Activated naive CD8-positive, alpha-beta T cell treated with anti-CD3 and anti-CD28 coated beads, Interleukin-2, amount 10 ng/mL, durations not matched to agents 7 days and 5 days (primary cell): ENCODE measurements around the gene CNTN1. TPM values are rescaled to one million over a fixed set of nuclear protein-coding genes. Genes with fewer than 3 reads are reported as not detected.

ENCODE experiments used
- ATAC-seq: fragments of 150-1000 bp; cut with Tn5 transposase; one replicate; pipeline ENCODE4 v1.10.0; 2021; ENCODE audit warnings: low read depth, moderate library complexity
- POLR2A ChIA-PET: fragments of 350-600 bp; sonication (Branson Sonifier 250); formaldehyde crosslinking; loops from one replicate; lab custom pipeline; 2021; ENCODE audit warnings: antibody characterized with exemption; lab: Charles Lee
- DNase-seq: peaks from one replicate; pipeline ENCODE4 v3.0.0; 2021
- H3K27ac Mint-ChIP-seq: one replicate; pipeline ENCODE4 v1.8.0; 2022; ENCODE audit warnings: mild to moderate bottlenecking, mixed read lengths
- H3K27me3 Mint-ChIP-seq: one replicate; pipeline ENCODE4 v1.8.0; 2022; ENCODE audit warnings: mild to moderate bottlenecking, moderate library complexity, mixed read lengths
- H3K36me3 Mint-ChIP-seq: one replicate; pipeline ENCODE4 v1.8.0; 2021; ENCODE audit warnings: mild to moderate bottlenecking, mixed read lengths
- H3K4me1 Mint-ChIP-seq: one replicate; pipeline ENCODE4 v1.8.0; 2021; ENCODE audit warnings: mixed read lengths
- H3K4me3 Mint-ChIP-seq: one replicate; pipeline ENCODE4 v1.8.0; 2022; ENCODE audit warnings: mild to moderate bottlenecking, moderate library complexity, mixed read lengths
- H3K9me3 Mint-ChIP-seq: one replicate; pipeline ENCODE4 v1.8.0; 2021; ENCODE audit warnings: mixed read lengths
- total RNA-seq, 2 experiments: library from RNA; stranded (reverse); gene quantifications; one replicate each; pipeline ENCODE4 v1.2.3, GENCODE V29; 2021

CNTN1 gene
- total RNA-seq, 2 experiments from 2014 or later, result not detected

GRCh38 chr12:40870981-40871380 lies 178.7 kb downstream of the CNTN1 start:
- Mint-ChIP-seq H3K27me3 (no peaks in the 10 kb centered on the region), H3K27ac (no peak overlapping the region), H3K4me1 (no peaks in the 10 kb centered on the region), H3K9me3 (peaks cover 1% of the 10 kb centered on the region), H3K4me3 (no peak overlapping the region), H3K36me3 (no peaks in the 10 kb centered on the region)
- no peak for ATAC-seq
- DNase-seq, result no peak
- POLR2A ChIA-PET, result no interaction called here

- no peak overlapping the region for H3K27ac Mint-ChIP-seq
- no peaks in the 10 kb centered on the region for H3K4me1 Mint-ChIP-seq
- POLR2A ChIA-PET, result no interaction called here
- ATAC-seq (no peak), DNase-seq (no peak)
- H3K27me3 Mint-ChIP-seq, result no peaks in the 10 kb centered on the region
- H3K4me3 Mint-ChIP-seq, result no peak overlapping the region
- H3K9me3 Mint-ChIP-seq, result no peaks in the 10 kb centered on the region
- H3K36me3 Mint-ChIP-seq, result no peaks in the 10 kb centered on the region
These were observed 182.6 kb downstream of the CNTN1 start for GRCh38 chr12:40874868-40875267.

DNA sequence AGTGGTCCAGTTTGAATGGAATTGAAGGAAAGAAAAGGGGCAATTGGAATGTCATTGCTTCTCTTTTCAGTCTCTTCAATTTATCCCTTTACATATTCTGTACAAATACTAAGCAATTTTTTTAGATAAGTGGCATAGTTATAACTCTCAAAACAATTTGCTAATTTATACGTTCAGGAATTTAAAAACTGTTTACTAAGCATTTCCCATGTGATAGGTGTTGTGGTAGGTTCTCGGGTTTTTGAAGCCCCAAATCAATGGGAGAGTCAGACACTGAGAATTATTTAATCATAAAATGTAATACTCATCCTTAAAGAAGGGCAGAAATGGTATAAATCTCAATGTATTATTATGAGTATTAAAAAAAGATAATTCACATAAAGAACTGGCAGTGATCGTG lies 197.1 kb downstream of the CNTN1 start:
- no peak overlapping the region for H3K4me3 Mint-ChIP-seq
- H3K4me1 Mint-ChIP-seq, result no peaks in the 10 kb centered on the region
- peaks cover 4% of the 10 kb centered on the region for H3K9me3 Mint-ChIP-seq
- H3K27me3 Mint-ChIP-seq, result no peaks in the 10 kb centered on the region
- POLR2A ChIA-PET, result no interaction called here
- H3K27ac Mint-ChIP-seq, result no peak overlapping the region
- no peaks in the 10 kb centered on the region for H3K36me3 Mint-ChIP-seq
- DNase-seq (no peak), ATAC-seq (no peak)

- H3K4me1 Mint-ChIP-seq, result no peaks in the 10 kb centered on the region
- H3K27ac Mint-ChIP-seq, result no peak overlapping the region
- DNase-seq, result no peak
- no peak for ATAC-seq
- H3K27me3 Mint-ChIP-seq, result no peaks in the 10 kb centered on the region
- no peaks in the 10 kb centered on the region for H3K36me3 Mint-ChIP-seq
- H3K9me3 Mint-ChIP-seq, result peaks cover 2% of the 10 kb centered on the region
- no peak overlapping the region for H3K4me3 Mint-ChIP-seq
- POLR2A ChIA-PET, result no interaction called here
These were observed 200.3 kb downstream of the CNTN1 start for GRCh38 chr12:40892528-40892927.

DNA sequence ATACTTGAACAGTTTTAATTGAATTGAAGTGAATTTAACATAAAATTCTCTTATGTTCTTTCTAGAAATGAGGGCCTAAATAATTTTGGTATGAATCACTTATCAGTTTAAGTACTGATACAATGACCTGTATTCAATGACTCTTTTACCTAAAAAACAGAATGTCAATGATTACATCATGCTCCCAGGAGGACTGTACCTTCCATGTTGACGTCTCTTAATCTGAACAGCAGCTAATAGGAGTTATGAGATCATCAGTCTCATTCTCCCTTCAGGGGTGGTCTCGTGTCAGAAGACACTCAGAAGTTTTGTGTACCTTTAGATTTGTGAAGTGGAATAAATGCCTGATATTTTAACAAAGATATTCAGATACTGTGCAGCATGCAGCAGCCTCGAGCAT lies 206.3 kb downstream of the CNTN1 start:
- H3K4me3 Mint-ChIP-seq, result no peak overlapping the region
- ATAC-seq (no peak), DNase-seq (no peak)
- H3K9me3 Mint-ChIP-seq, result no peaks in the 10 kb centered on the region
- H3K36me3 Mint-ChIP-seq, result no peaks in the 10 kb centered on the region
- no peaks in the 10 kb centered on the region for H3K4me1 Mint-ChIP-seq
- POLR2A ChIA-PET, result no interaction called here
- H3K27ac Mint-ChIP-seq, result no peak overlapping the region
- no peaks in the 10 kb centered on the region for H3K27me3 Mint-ChIP-seq

DNA sequence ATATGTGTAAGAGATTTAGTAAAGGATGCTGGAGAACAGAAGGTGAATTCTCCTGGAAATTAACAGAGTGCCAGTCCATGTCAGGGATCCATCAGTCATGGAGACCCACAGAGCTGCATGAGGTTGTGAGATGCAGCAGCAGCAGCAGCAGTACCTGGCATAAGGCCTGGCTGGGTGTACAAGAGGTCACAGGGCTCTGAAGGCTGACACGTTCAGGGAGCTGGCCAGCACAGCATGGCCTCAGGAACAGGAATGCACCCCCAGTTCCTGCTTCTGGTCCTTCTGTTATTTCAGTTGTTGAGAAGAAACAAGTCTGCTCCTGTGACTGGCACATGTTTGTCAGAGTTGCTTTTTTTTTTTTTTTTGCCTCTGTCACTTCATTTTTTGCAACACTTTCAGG lies 210.8 kb downstream of the CNTN1 start:
- POLR2A ChIA-PET, result no interaction called here
- no peak overlapping the region for H3K4me3 Mint-ChIP-seq
- no peak for DNase-seq

GRCh38 chr12:40907115-40907527 lies 214.9 kb downstream of the CNTN1 start:
- ATAC-seq, result no peak

More for the DNA sequence above, 210.8 kb downstream of the CNTN1 start:
- Mint-ChIP-seq H3K4me1 (no peaks in the 10 kb centered on the region), H3K9me3 (no peaks in the 10 kb centered on the region), H3K36me3 (no peaks in the 10 kb centered on the region), H3K27me3 (no peaks in the 10 kb centered on the region), H3K27ac (no peak overlapping the region)
- no peak for ATAC-seq

GRCh38 chr12:40911676-40912075 lies 219.4 kb downstream of the CNTN1 start:
- no peak overlapping the region for H3K27ac Mint-ChIP-seq
- H3K36me3 Mint-ChIP-seq, result no peaks in the 10 kb centered on the region
- H3K4me3 Mint-ChIP-seq, result no peak overlapping the region
- POLR2A ChIA-PET, result no interaction called here
- ATAC-seq, result no peak
- DNase-seq, result no peak
- H3K9me3 Mint-ChIP-seq, result no peaks in the 10 kb centered on the region
- H3K4me1 Mint-ChIP-seq, result no peaks in the 10 kb centered on the region
- no peaks in the 10 kb centered on the region for H3K27me3 Mint-ChIP-seq

More at GRCh38 chr12:40907115-40907527, 214.9 kb downstream of the CNTN1 start:
- POLR2A ChIA-PET, result no interaction called here
- H3K36me3 Mint-ChIP-seq, result no peaks in the 10 kb centered on the region
- no peaks in the 10 kb centered on the region for H3K27me3 Mint-ChIP-seq
- H3K27ac Mint-ChIP-seq, result no peak overlapping the region
- no peaks in the 10 kb centered on the region for H3K4me1 Mint-ChIP-seq
- no peak for DNase-seq
- H3K9me3 Mint-ChIP-seq, result no peaks in the 10 kb centered on the region
- H3K4me3 Mint-ChIP-seq, result no peak overlapping the region

DNA sequence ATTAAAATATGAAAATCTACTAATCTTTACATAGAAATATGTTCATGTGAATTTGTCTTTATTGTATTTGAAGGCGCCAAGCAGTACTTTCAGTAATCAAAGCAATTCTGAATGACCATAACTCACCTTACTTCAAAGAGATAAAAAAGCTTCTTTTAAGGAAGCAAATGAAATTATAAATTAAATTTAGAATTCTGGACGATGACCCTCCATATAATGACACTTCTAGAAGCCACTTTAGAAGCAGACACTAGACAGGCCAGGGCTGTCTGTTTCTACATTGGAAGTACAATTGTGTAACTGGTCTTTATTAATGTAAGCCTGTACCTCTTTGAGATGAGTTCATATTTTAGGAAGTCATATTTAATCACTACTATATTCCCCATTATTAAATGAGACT lies 222.9 kb downstream of the CNTN1 start:
- Mint-ChIP-seq H3K27ac (no peak overlapping the region), H3K4me3 (no peak overlapping the region), H3K4me1 (no peaks in the 10 kb centered on the region), H3K27me3 (no peaks in the 10 kb centered on the region), H3K36me3 (no peaks in the 10 kb centered on the region), H3K9me3 (no peaks in the 10 kb centered on the region)
- DNase-seq (no peak), ATAC-seq (no peak)
- POLR2A ChIA-PET, result no interaction called here

- DNase-seq, result no peak
- POLR2A ChIA-PET, result no interaction called here
- Mint-ChIP-seq H3K9me3 (no peaks in the 10 kb centered on the region), H3K27ac (no peak overlapping the region), H3K4me1 (no peaks in the 10 kb centered on the region), H3K4me3 (no peak overlapping the region), H3K27me3 (no peaks in the 10 kb centered on the region), H3K36me3 (no peaks in the 10 kb centered on the region)
- ATAC-seq, result no peak
These were observed 225.3 kb downstream of the CNTN1 start for GRCh38 chr12:40917561-40917960.

DNA sequence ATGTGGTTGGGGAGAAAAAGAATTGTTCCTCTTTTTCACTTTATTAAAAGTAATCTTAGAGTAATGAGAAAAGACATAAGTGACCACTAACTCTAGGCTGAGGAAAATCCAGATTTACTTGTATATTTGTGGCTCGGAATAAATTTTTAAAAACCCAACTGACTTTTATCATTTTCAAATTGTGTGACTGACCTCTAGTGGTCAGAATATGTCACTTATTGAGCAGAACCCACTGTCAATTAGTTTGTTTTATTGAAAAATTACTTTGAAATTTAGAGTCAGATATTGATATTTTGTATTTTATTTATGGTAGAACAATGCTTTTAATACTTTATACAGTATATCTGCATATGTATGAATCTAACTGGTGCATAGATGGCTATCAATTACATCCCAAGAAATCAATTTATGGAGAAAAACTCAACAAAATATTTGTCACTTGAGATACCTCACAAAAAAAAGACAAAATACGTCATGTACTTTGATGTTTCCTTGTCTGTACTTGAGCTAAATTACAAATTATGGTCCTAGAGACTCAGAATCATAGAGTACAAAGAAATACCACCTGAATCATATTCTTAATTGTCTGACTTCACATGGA lies 229.4 kb downstream of the CNTN1 start:
- DNase-seq, result no peak
- Mint-ChIP-seq H3K9me3 (no peaks in the 10 kb centered on the region), H3K27me3 (no peaks in the 10 kb centered on the region), H3K4me1 (no peaks in the 10 kb centered on the region), H3K4me3 (no peak overlapping the region), H3K27ac (no peak overlapping the region), H3K36me3 (no peaks in the 10 kb centered on the region)
- no peak for ATAC-seq
- POLR2A ChIA-PET, result no interaction called here

GRCh38 chr12:40937891-40938290 lies 245.7 kb downstream of the CNTN1 start:
- H3K27ac Mint-ChIP-seq, result no peak overlapping the region
- POLR2A ChIA-PET, result no interaction called here
- ATAC-seq, result no peak
- no peaks in the 10 kb centered on the region for H3K27me3 Mint-ChIP-seq
- H3K36me3 Mint-ChIP-seq, result no peaks in the 10 kb centered on the region
- no peak overlapping the region for H3K4me3 Mint-ChIP-seq
- DNase-seq, result no peak
- H3K4me1 Mint-ChIP-seq, result no peaks in the 10 kb centered on the region
- H3K9me3 Mint-ChIP-seq, result no peaks in the 10 kb centered on the region

DNA sequence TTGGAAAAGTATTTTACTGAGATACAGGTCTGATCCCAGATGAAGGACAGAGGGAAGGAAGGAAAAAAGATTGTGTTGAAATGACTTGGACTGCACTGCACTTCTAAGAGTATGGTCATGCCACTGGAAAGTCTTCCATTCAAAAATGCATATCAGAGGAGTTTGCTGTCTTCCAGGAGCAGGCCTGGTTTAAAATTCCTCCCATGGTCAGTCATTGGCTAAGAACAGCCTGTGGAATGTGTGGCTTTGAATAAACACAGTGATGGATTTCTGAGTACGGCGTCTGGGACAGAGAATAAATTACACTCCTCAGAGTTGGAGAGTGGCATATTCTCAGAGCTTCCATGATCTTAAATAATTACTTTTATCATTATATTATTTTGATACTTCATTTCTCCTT lies 250.1 kb downstream of the CNTN1 start:
- Mint-ChIP-seq H3K4me3 (no peak overlapping the region), H3K27ac (no peak overlapping the region), H3K4me1 (no peaks in the 10 kb centered on the region), H3K9me3 (no peaks in the 10 kb centered on the region), H3K36me3 (no peaks in the 10 kb centered on the region), H3K27me3 (no peaks in the 10 kb centered on the region)
- POLR2A ChIA-PET, result no interaction called here
- DNase-seq (no peak), ATAC-seq (no peak)

DNA sequence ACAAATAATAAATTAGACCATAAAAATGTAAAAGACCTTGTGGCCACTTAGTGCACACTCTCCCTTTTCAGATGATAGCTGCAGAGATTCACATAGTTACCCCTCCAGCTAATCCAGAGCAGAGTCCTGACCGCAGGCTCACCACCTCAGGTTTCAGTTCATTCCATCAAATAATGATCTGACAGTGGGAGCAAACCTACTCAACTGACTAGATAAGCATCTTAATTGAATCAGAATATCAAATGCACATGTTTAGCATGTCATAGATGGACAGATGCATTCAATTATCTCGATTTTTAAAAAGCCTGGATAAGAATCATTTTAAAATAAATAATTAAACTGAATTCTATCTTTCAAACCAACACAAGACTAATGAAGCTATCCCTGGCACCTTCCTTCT lies 253.5 kb downstream of the CNTN1 start:
- DNase-seq (no peak), ATAC-seq (no peak)
- no peaks in the 10 kb centered on the region for H3K9me3 Mint-ChIP-seq
- no peaks in the 10 kb centered on the region for H3K36me3 Mint-ChIP-seq
- no peaks in the 10 kb centered on the region for H3K27me3 Mint-ChIP-seq
- no peak overlapping the region for H3K4me3 Mint-ChIP-seq
- POLR2A ChIA-PET, result interaction anchor here (0.7 kb wide), 1 partner anchor 54 kb away, joined by 3 read pairs; no protein-coding TSS in a partner anchor
- H3K27ac Mint-ChIP-seq, result no peak overlapping the region
- no peaks in the 10 kb centered on the region for H3K4me1 Mint-ChIP-seq
